HG03280 (cell line): ENCODE results near the gene GALNT4.

Experiments
- ATAC-seq: cut with Tn5 transposase; IDR thresholded peaks from one replicate; pipeline ENCODE4 v1.9.1; 2021; ENCODE audit warnings: mild to moderate bottlenecking, moderate library complexity; ENCODE audit not compliant: unreplicated experiment

Gene GALNT4

DNA sequence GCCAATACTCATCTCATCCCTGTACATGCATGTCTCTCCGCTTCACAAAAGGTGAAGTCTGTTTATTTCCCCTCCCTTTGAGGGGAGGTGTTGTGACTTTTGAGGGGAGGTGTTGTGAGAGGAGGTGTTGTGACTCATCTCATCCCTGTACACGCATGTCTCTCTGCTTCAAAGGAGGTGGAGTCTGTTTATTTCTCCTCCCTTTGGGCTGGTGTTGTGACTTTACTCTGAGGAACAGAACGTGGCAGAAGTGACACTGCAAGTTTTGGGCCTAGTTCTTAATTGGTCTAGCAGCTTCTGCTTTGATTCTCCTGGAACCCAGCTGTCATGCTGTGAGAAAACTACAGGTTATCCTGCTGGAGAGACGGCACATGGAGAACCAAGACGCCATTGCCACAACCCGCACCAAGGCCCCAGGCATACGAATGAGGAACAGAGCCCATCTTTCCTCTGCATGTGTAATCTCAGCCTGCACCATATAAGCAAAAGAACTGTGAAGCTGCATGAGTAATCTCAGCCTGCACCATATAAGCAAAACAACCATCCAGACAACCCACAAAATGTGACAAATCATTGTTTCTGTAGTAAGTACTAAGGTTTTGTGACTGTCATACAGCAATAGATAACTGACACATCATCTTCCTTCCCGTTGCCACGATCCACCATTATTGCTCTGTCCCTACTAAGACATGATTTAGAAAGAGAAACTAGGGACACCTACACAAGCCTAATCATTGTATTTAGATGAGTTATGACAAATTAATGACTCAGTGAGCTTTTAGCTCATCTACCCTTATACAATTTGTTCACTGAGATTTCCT lies 30.0 kb downstream of the GALNT4 start:
- no peak for ATAC-seq

GRCh38 chr12:89493670-89494302 lies 30.8 kb downstream of the GALNT4 start:
- no peak for ATAC-seq

- ATAC-seq, result no peak
These were observed 31.7 kb downstream of the GALNT4 start for GRCh38 chr12:89492883-89493282.

GRCh38 chr12:89490922-89491321 lies 33.7 kb downstream of the GALNT4 start:
- no peak for ATAC-seq

GRCh38 chr12:89486264-89486663 lies 38.3 kb downstream of the GALNT4 start:
- ATAC-seq, result no peak

GRCh38 chr12:89484470-89484869 lies 40.1 kb downstream of the GALNT4 start:
- no peak for ATAC-seq

DNA sequence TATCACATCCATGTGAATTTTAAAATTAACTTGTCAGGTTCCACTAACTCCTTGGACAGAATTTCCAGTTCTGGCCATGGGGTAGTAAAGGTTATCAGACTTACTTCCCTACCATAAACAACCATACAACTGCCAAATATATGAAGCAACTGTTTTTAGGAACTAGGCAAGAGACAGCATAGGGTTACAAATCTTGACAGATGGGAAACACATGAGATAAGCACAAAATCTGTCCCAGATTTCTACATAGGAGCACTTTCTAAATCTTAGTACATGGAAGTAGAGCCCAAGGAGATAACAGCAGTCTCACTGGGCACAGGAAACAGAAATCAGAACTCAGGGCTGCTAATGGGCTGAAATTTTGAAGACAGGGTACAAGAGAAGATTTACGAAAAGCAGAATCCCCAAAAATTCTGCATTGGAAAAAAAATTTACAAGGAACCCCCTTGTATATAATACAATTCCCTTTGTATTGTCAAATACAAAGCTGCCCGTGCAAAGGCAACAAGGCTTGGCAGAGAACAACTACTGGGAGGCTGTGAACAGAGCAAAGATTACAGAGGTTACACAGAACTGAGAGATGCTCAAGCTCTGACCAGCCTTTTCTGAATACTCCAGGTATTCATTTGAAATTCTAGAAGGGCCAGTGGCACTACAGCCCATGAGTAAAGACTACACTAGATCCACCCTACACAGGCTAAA lies 43.2 kb downstream of the GALNT4 start:
- ATAC-seq, result no peak

DNA sequence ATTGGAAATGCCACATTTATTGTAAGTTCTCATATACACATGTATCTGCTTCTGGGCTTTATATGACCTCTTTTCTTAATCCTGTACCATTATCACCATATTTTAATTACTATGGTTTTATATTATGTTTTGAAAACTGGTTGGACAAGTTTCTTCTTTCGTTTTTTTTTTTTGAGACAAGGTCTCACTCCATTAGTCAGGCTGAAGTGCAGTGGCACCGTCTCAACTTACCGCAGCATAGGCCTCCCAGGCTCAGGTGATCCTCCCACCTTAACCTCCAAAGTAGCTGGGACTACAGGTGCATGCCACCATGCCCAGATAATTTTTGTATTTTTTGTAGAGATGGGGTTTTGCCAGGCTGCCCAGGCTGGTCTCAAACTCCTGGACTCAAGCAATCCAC lies 44.6 kb downstream of the GALNT4 start:
- no peak for ATAC-seq

GRCh38 chr12:89477633-89478279 lies 46.8 kb downstream of the GALNT4 start:
- ATAC-seq, result no peak

DNA sequence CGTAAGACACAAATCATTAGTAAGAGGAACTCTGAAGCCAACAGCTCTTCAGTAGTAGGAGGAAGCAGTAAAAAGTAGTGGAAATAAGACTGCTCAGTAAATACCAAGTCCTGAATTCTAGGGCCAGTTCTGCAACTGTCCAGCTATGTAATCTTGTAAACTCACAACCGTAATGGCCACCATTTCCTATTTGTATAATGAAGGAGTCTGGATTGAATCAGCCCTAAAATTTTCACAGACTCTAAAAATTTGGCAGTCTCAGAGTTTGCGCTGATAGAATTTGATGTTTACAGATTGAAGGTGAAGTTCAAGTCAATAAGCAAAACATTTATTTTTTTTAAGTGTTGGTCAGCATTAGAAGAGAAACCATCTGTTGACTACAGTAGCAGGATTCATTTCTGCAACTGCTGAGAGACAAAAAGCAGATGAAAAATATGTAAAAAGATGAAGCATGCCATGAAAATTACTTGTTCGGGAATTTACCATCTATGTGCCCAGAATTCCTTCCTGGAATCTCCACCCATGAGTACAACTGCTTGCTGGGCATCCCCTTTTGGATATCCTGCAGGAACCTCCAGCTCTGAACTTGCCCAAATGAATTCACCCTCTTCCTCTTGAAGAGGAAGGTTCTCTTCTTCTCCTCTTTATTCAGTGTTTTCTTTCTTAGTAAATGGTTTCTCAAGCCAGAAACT lies 47.5 kb downstream of the GALNT4 start:
- no peak for ATAC-seq

- no peak for ATAC-seq
These were observed 48.4 kb downstream of the GALNT4 start for GRCh38 chr12:89476232-89476631.

- no peak for ATAC-seq
These were observed 49.2 kb downstream of the GALNT4 start for GRCh38 chr12:89475203-89475990.

- ATAC-seq, result no peak
These were observed 50.0 kb downstream of the GALNT4 start for GRCh38 chr12:89474615-89475014.
